OCI-LY7 (cell line): ENCODE results near the gene RASA1. TPM values are rescaled to one million over a fixed set of nuclear protein-coding genes. Genes with fewer than 3 reads are reported as not detected.

Source experiments
- BruUV-seq: library from RNA; stranded (reverse); fragments of 400-500 nt; replicated peaks from 2 replicates; lab custom pipeline; 2021; lab: Mats Ljungman, UMichigan
- CTCF ChIA-PET: fragments of 300-600 bp; sonication (Branson Sonifier 250); formaldehyde crosslinking; loops from one replicate; lab custom pipeline; 2022; ENCODE audit warnings: antibody characterized with exemption; ENCODE audit not compliant: unreplicated experiment; lab: Charles Lee
- POLR2A ChIA-PET: fragments of 300-600 bp; sonication (Branson Sonifier 250); formaldehyde crosslinking; loops from one replicate; lab custom pipeline; 2022; ENCODE audit warnings: antibody characterized with exemption; lab: Charles Lee
- DNase-seq: peaks from one replicate; pipeline ENCODE4 v3.0.0-alpha.2; 2015; ENCODE audit warnings: low spot score
- H2AFZ ChIP-seq: fragments of 200-600 bp; sonication (generic), shearing (Covaris generic); 2 replicates; pipeline ENCODE4 v1.6.1; 2014; ENCODE audit warnings: mild to moderate bottlenecking, antibody characterized with exemption, low read length, moderate library complexity
- H3K27ac ChIP-seq: fragments of 200-600 bp; sonication (generic); 2 replicates; pipeline ENCODE4 v1.5.1; 2014; ENCODE audit warnings: mixed run types, low read depth, mild to moderate bottlenecking, moderate library complexity, low read length, inconsistent platforms; ENCODE audit not compliant: poor library complexity, severe bottlenecking
- H3K36me3 ChIP-seq: fragments of 200-600 bp; sonication (generic); 2 replicates; pipeline ENCODE4 v1.6.1; 2014; ENCODE audit warnings: mild to moderate bottlenecking, antibody characterized with exemption, low read length, moderate library complexity, mixed read lengths; ENCODE audit not compliant: insufficient read depth
- H3K4me1 ChIP-seq: fragments of 200-600 bp; sonication (generic); 2 replicates; pipeline ENCODE4 v1.5.1; 2014; ENCODE audit warnings: mild to moderate bottlenecking, low read length; ENCODE audit not compliant: insufficient read depth, poor library complexity, severe bottlenecking
- H3K4me2 ChIP-seq: fragments of 200-600 bp; sonication (generic); 2 replicates; pipeline ENCODE4 v1.6.1; 2014; ENCODE audit warnings: mild to moderate bottlenecking, low read length
- H3K4me3 ChIP-seq: fragments of 200-600 bp; sonication (generic); 2 replicates; pipeline ENCODE4 v1.5.1; 2014; ENCODE audit warnings: mild to moderate bottlenecking, low read depth, low read length; ENCODE audit not compliant: poor library complexity, severe bottlenecking
- H3K79me2 ChIP-seq: fragments of 200-600 bp; sonication (generic); 2 replicates; pipeline ENCODE4 v1.6.1; 2016; ENCODE audit warnings: low read depth, mild to moderate bottlenecking, low read length, moderate library complexity, mixed read lengths; ENCODE audit not compliant: insufficient read depth
- H3K9me2 ChIP-seq: fragments of 200-600 bp; sonication (generic); 2 replicates; pipeline ENCODE4 v1.6.1; 2016; ENCODE audit warnings: mild to moderate bottlenecking, low read length, mixed read lengths; ENCODE audit not compliant: insufficient read depth
- H3K9me3 ChIP-seq: fragments of 200-600 bp; sonication (generic); 2 replicates; pipeline ENCODE4 v1.6.1; 2014; ENCODE audit warnings: mild to moderate bottlenecking, mixed run types, low read length, mixed read lengths
- H4K20me1 ChIP-seq: fragments of 200-600 bp; sonication (generic); 2 replicates; pipeline ENCODE4 v1.6.1; 2014; ENCODE audit warnings: mild to moderate bottlenecking, antibody characterized with exemption, low read length, moderate library complexity, mixed read lengths; ENCODE audit not compliant: insufficient read depth
- CTCF ChIP-seq: fragments of 200-600 bp; sonication (generic); conservative IDR thresholded peaks from 2 replicates; pipeline ENCODE4 v1.5.1; 2014; ENCODE audit warnings: mild to moderate bottlenecking, antibody characterized with exemption, low read length, moderate library complexity, mixed read lengths
- EZH2phosphoT487 ChIP-seq: fragments of 200-600 bp; sonication (generic); IDR thresholded peaks from 2 replicates; pipeline ENCODE4 v1.6.1; 2018; ENCODE audit warnings: low read depth, borderline replicate concordance, mild to moderate bottlenecking, mixed run types, antibody characterized with exemption, low read length, moderate library complexity, mixed read lengths
- intact Hi-C: fragments of 100-400 bp; cut with micrococcal nuclease; formaldehyde crosslinking; loops from one replicate; pipeline ENCODE4 v1.10.0; 2022; ENCODE audit not compliant: unreplicated experiment
- total RNA-seq, 2 experiments: library from RNA; depleted of rRNA in 1 of 2; stranded (reverse); fragments of >200 nt in 1 of 2; shearing (Covaris generic) in 1 of 2; gene quantifications; 2 replicates each; pipeline ENCODE4 v1.2.3, GENCODE V29; 2014 to 2022

RASA1 gene
- total RNA-seq, 2 experiments from 2014 or later = 18.1 to 27.3 TPM

DNA sequence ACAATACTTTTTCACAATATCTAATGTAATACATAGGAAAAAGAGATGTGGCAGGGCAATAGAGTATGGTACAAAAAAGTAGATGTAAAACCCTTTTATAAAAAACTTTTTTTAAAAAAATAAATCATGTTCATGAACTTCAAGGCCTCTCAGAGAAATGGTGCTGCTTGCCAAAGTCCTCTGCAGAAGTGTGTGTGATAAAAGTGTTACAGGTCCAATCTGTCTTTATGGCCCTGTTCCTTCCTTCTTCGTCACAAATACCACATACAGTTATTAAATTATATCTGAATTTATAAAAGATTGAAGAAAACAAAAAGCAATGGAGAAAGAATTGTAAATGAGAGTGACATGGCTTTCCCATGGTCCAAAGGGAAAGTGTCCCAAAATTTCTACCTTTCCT, 166.8 kb downstream of the RASA1 start:
- Histone ChIP-seq H3K4me3 (no peak overlapping the region), H3K79me2 (no peaks in the 10 kb centered on the region), H3K27ac (no peak overlapping the region), H3K9me2 (no peaks in the 10 kb centered on the region), H3K4me2 (no peak overlapping the region), H3K9me3 (no peaks in the 10 kb centered on the region), H4K20me1 (no peaks in the 10 kb centered on the region), H2AFZ (no peak overlapping the region), H3K4me1 (no peaks in the 10 kb centered on the region), H3K36me3 (no peaks in the 10 kb centered on the region)
- no TSS peak for BruUV-seq
- no peak for DNase-seq
- TF ChIP-seq EZH2phosphoT487 = no peak
- TF ChIP-seq CTCF = no peak
- ChIA-PET CTCF (no interaction called here), POLR2A (no interaction called here)
- intact Hi-C loops = no loop called here

- DNase-seq = no peak
- Histone ChIP-seq H3K4me1 (no peaks in the 10 kb centered on the region), H3K79me2 (no peaks in the 10 kb centered on the region), H3K4me3 (no peak overlapping the region), H3K27ac (no peak overlapping the region), H2AFZ (no peak overlapping the region), H3K9me2 (no peaks in the 10 kb centered on the region), H4K20me1 (no peaks in the 10 kb centered on the region), H3K9me3 (no peaks in the 10 kb centered on the region), H3K36me3 (no peaks in the 10 kb centered on the region), H3K4me2 (no peak overlapping the region)
- TF ChIP-seq CTCF (no peak), EZH2phosphoT487 (no peak)
- intact Hi-C loops = no loop called here
- BruUV-seq = no TSS peak
- ChIA-PET POLR2A (no interaction called here), CTCF (no interaction called here)
These were observed 167.5 kb downstream of the RASA1 start for GRCh38 chr5:87435144-87435694.

GRCh38 chr5:87437724-87438123, 170.0 kb downstream of the RASA1 start:
- no peak for DNase-seq
- Histone ChIP-seq H3K9me2 (no peaks in the 10 kb centered on the region), H3K36me3 (no peaks in the 10 kb centered on the region), H2AFZ (no peak overlapping the region), H3K9me3 (no peaks in the 10 kb centered on the region), H3K79me2 (no peaks in the 10 kb centered on the region), H3K4me1 (no peaks in the 10 kb centered on the region), H3K27ac (no peak overlapping the region), H3K4me3 (no peak overlapping the region), H4K20me1 (no peaks in the 10 kb centered on the region), H3K4me2 (no peak overlapping the region)
- BruUV-seq = no TSS peak
- CTCF ChIA-PET = no interaction called here
- intact Hi-C loops = no loop called here
- POLR2A ChIA-PET = interaction anchor here (0.6 kb wide), 1 partner anchor 1323 kb away, joined by 6 read pairs; no protein-coding TSS in a partner anchor
- no peak for TF ChIP-seq EZH2phosphoT487
- TF ChIP-seq CTCF = no peak
